Ishikawa (cell line): ENCODE data around the gene SLC8A1.

Experiments
- CEBPB ChIP-seq: IDR thresholded peaks from 2 replicates; pipeline ENCODE4 v1.6.1; 2012
- CREB1 ChIP-seq: IDR thresholded peaks from 2 replicates; pipeline ENCODE4 v1.6.1; 2012; ENCODE audit warnings: low read depth
- EP300 ChIP-seq: IDR thresholded peaks from 2 replicates; pipeline ENCODE4 v1.6.1; 2012; ENCODE audit warnings: borderline replicate concordance
- FOXM1 ChIP-seq: IDR thresholded peaks from 2 replicates; pipeline ENCODE4 v1.6.1; 2012; ENCODE audit warnings: low read depth, borderline replicate concordance
- MAX ChIP-seq: IDR thresholded peaks from 2 replicates; pipeline ENCODE4 v1.6.1; 2012
- RAD21 ChIP-seq: IDR thresholded peaks from 2 replicates; pipeline ENCODE4 v1.6.1; 2012; ENCODE audit warnings: low read depth
- REST ChIP-seq: IDR thresholded peaks from 2 replicates; pipeline ENCODE4 v1.6.1; 2012; ENCODE audit warnings: low read depth, mild to moderate bottlenecking
- TAF1 ChIP-seq: IDR thresholded peaks from 2 replicates; pipeline ENCODE4 v1.6.1; 2012; ENCODE audit warnings: low read depth, mild to moderate bottlenecking
- TCF12 ChIP-seq: IDR thresholded peaks from 2 replicates; pipeline ENCODE4 v1.6.1; 2012; ENCODE audit warnings: low read depth
- TEAD4 ChIP-seq: IDR thresholded peaks from 2 replicates; pipeline ENCODE4 v1.6.1; 2012
- USF1 ChIP-seq: IDR thresholded peaks from 2 replicates; pipeline ENCODE4 v1.6.1; 2012
- YY1 ChIP-seq: IDR thresholded peaks from 2 replicates; pipeline ENCODE4 v1.6.1; 2012; ENCODE audit warnings: low read depth
- ZBTB7A ChIP-seq: IDR thresholded peaks from 2 replicates; pipeline ENCODE4 v1.6.1; 2012; ENCODE audit warnings: low read depth

GRCh38 chr2:40048506-40048905 lies 403.4 kb downstream of the SLC8A1 start:
- TF ChIP-seq FOXM1 (no peak), REST (no peak), RAD21 (no peak), MAX (no peak), EP300 (no peak), TCF12 (no peak), YY1 (no peak), CREB1 (no peak), ZBTB7A (no peak), USF1 (no peak), TAF1 (no peak), TEAD4 (no peak), CEBPB (no peak)
